Gastroesophageal sphincter (tissue), 3 donors: ENCODE data around the gene BHMT.

Source experiments
- CTCF ChIP-seq, 4 experiments: fragments of 200-600 bp in 2 of 4; fragments of 450-650 bp in 2 of 4; sonication (generic) in 1 of 4; IDR thresholded peaks; one replicate each; pipeline ENCODE4 v1.5.1; 2017 to 2019; ENCODE audit warnings: antibody characterized with exemption in 4 of 4, mild to moderate bottlenecking in 2 of 4, moderate library complexity in 2 of 4
- POLR2AphosphoS5 ChIP-seq: sonication (generic); formaldehyde crosslinking; IDR thresholded peaks from one replicate; pipeline ENCODE4 v1.6.1; 2017; ENCODE audit warnings: antibody characterized with exemption

- no peak for TF ChIP-seq POLR2AphosphoS5
- no peak for TF ChIP-seq CTCF (IDR thresholded peaks at IDR 0.05)
Observed at GRCh38 chr5:79062436-79062835, 49.2 kb upstream of the BHMT start.
